Activated T-cell treated with anti-CD3 and anti-CD28 coated beads, Interleukin-2, amount 50 U/mL, for 72 hours (primary cell): ENCODE results near the gene PCDHGA10. TPM values are rescaled to one million over a fixed set of nuclear protein-coding genes. Genes with fewer than 3 reads are reported as not detected.

Source experiments
- ATAC-seq, 2 donors: fragments of 150-1000 bp; cut with Tn5 transposase; replicated peaks in 1 of 2; 2 replicates each; pipeline ENCODE4 v1.10.0; 2021; ENCODE audit warnings: moderate library complexity in 2 of 2, mild to moderate bottlenecking in 1 of 2
- DNase-seq, 2 donors: peaks; one replicate each; pipeline ENCODE4 v3.0.0; 2021 to 2022; ENCODE audit warnings: mixed read lengths in 1 of 2
- H3K27ac Mint-ChIP-seq: one replicate; pipeline ENCODE4 v1.8.0; 2022; ENCODE audit warnings: mild to moderate bottlenecking, moderate library complexity, mixed read lengths
- H3K27me3 Mint-ChIP-seq: one replicate; pipeline ENCODE4 v1.8.0; 2022; ENCODE audit warnings: low read depth, mixed read lengths
- H3K36me3 Mint-ChIP-seq, 2 donors: one replicate each; pipeline ENCODE4 v1.8.0; 2022; ENCODE audit warnings: mixed read lengths in 2 of 2, mild to moderate bottlenecking in 1 of 2; ENCODE audit not compliant: insufficient read depth in 2 of 2
- H3K4me1 Mint-ChIP-seq: one replicate; pipeline ENCODE4 v1.8.0; 2022; ENCODE audit warnings: low read depth, mixed read lengths
- H3K4me3 Mint-ChIP-seq, 2 donors: one replicate each; pipeline ENCODE4 v1.8.0; 2022; ENCODE audit warnings: mild to moderate bottlenecking in 2 of 2, mixed read lengths in 2 of 2, moderate library complexity in 2 of 2
- H3K9me3 Mint-ChIP-seq, 2 donors: one replicate each; pipeline ENCODE4 v1.8.0; 2022; ENCODE audit warnings: mixed read lengths in 2 of 2
- total RNA-seq, 2 donors: library from RNA; stranded (reverse); gene quantifications; one replicate each; pipeline ENCODE4 v1.2.3, GENCODE V29; 2022

Gene PCDHGA10
- total RNA-seq, 2 donors from 2014 or later, result 0.12 TPM

- Mint-ChIP-seq H3K4me1 (no peaks in the 10 kb centered on the region), H3K9me3 (peaks cover 2 to 4% of the 10 kb centered on the region in 2 donors), H3K36me3 (peaks cover 0 to 3% of the 10 kb centered on the region in 2 donors), H3K27me3 (peaks cover 18% of the 10 kb centered on the region), H3K27ac (no peak overlapping the region), H3K4me3 (no peak overlapping the region)
- DNase-seq (no peak), ATAC-seq (no peak)
Observed at GRCh38 chr5:141439411-141440141, 26.8 kb downstream of the PCDHGA10 start.

- DNase-seq, result no peak
- ATAC-seq, result no peak
- peaks cover 0 to 3% of the 10 kb centered on the region in 2 donors for H3K36me3 Mint-ChIP-seq
- no peak overlapping the region for H3K4me3 Mint-ChIP-seq
- peaks cover 2 to 4% of the 10 kb centered on the region in 2 donors for H3K9me3 Mint-ChIP-seq
- no peaks in the 10 kb centered on the region for H3K4me1 Mint-ChIP-seq
- no peak overlapping the region for H3K27ac Mint-ChIP-seq
- H3K27me3 Mint-ChIP-seq, result peaks cover 24% of the 10 kb centered on the region
Observed at GRCh38 chr5:141440341-141440740, 27.6 kb downstream of the PCDHGA10 start.

- H3K36me3 Mint-ChIP-seq, result peaks cover 0 to 3% of the 10 kb centered on the region in 2 donors
- H3K4me3 Mint-ChIP-seq, result no peak overlapping the region
- peaks cover 2 to 4% of the 10 kb centered on the region in 2 donors for H3K9me3 Mint-ChIP-seq
- H3K4me1 Mint-ChIP-seq, result no peaks in the 10 kb centered on the region
- ATAC-seq (no peak), DNase-seq (no peak)
- no peak overlapping the region for H3K27ac Mint-ChIP-seq
- H3K27me3 Mint-ChIP-seq, result peaks cover 22% of the 10 kb centered on the region
Observed at GRCh38 chr5:141441571-141442170, 28.9 kb downstream of the PCDHGA10 start.

- Mint-ChIP-seq H3K4me1 (no peaks in the 10 kb centered on the region), H3K4me3 (no peak overlapping the region), H3K27me3 (peaks cover 6% of the 10 kb centered on the region), H3K36me3 (no peaks in the 10 kb centered on the region), H3K9me3 (no peaks in the 10 kb centered on the region), H3K27ac (no peak overlapping the region)
- no peak for ATAC-seq
- DNase-seq, result no peak
Observed at GRCh38 chr5:141465351-141465750, 52.6 kb downstream of the PCDHGA10 start.

Other genes starting within 250 kb of the PCDHGA10 start
- not detected for gene PCDHB7, start 240.3 kb upstream of the PCDHGA10 start, total RNA-seq
- gene PCDHB8, start 235.2 kb upstream of the PCDHGA10 start, total RNA-seq, result not detected
- gene PCDHB16, start 230.6 kb upstream of the PCDHGA10 start, total RNA-seq, result not detected
- under 1 TPM in 1 of 2 donors, not detected in 1; 0.05 TPM for gene PCDHB9, start 225.8 kb upstream of the PCDHGA10 start, total RNA-seq
- gene PCDHB10, start 220.6 kb upstream of the PCDHGA10 start, total RNA-seq, result not detected
- gene PCDHB11, start 213.4 kb upstream of the PCDHGA10 start, total RNA-seq, result not detected
- not detected for gene PCDHB12, start 204.3 kb upstream of the PCDHGA10 start, total RNA-seq
- not detected for gene PCDHB13, start 199.1 kb upstream of the PCDHGA10 start, total RNA-seq
- not detected for gene PCDHB14, start 189.6 kb upstream of the PCDHGA10 start, total RNA-seq
- gene PCDHB15, start 167.6 kb upstream of the PCDHGA10 start, total RNA-seq, result not detected
- under 1 TPM; 0.46 to 0.63 TPM for gene SLC25A2, start 108.9 kb upstream of the PCDHGA10 start, total RNA-seq
- gene TAF7, start 92.2 kb upstream of the PCDHGA10 start, total RNA-seq, result 10 to 100 TPM; 56.7 to 62.5 TPM
- gene PCDHGA1, start 82.5 kb upstream of the PCDHGA10 start, total RNA-seq, result under 1 TPM; 0.05 TPM
- gene PCDHGA2, start 74.2 kb upstream of the PCDHGA10 start, total RNA-seq, result under 1 TPM in 1 of 2 donors, not detected in 1; 0.07 TPM
- under 1 TPM in 1 of 2 donors, not detected in 1; 0.12 TPM for gene PCDHGA3, start 69.2 kb upstream of the PCDHGA10 start, total RNA-seq
- gene PCDHGB1, start 62.9 kb upstream of the PCDHGA10 start, total RNA-seq, result under 1 TPM in 1 of 2 donors, not detected in 1; 0.19 TPM
- under 1 TPM; 0.25 to 0.26 TPM for gene PCDHGA4, start 58.0 kb upstream of the PCDHGA10 start, total RNA-seq
- under 1 TPM; 0.28 to 0.34 TPM for gene PCDHGB2, start 53.0 kb upstream of the PCDHGA10 start, total RNA-seq
- gene PCDHGA5, start 48.8 kb upstream of the PCDHGA10 start, total RNA-seq, result under 1 TPM in 1 of 2 donors, not detected in 1; 0.12 TPM
- under 1 TPM; 0.19 to 0.28 TPM for gene PCDHGB3, start 42.7 kb upstream of the PCDHGA10 start, total RNA-seq
- under 1 TPM; 0.16 to 0.29 TPM for gene PCDHGA6, start 39.1 kb upstream of the PCDHGA10 start, total RNA-seq
- gene PCDHGA7, start 30.2 kb upstream of the PCDHGA10 start, total RNA-seq, result under 1 TPM in 1 of 2 donors, not detected in 1; 0.12 TPM
- gene PCDHGB4, start 25.3 kb upstream of the PCDHGA10 start, total RNA-seq, result not detected
- not detected for gene PCDHGA8, start 20.4 kb upstream of the PCDHGA10 start, total RNA-seq
- gene PCDHGB5, start 15.0 kb upstream of the PCDHGA10 start, total RNA-seq, result under 1 TPM; 0.17 to 0.21 TPM
- under 1 TPM; 0.09 to 0.10 TPM for gene PCDHGA9, start 10.2 kb upstream of the PCDHGA10 start, total RNA-seq
- under 1 TPM in 1 of 2 donors, not detected in 1; 0.09 TPM for gene PCDHGB6, start 5.0 kb upstream of the PCDHGA10 start, total RNA-seq
- gene PCDHGB7, start 4.7 kb downstream of the PCDHGA10 start, total RNA-seq, result under 1 TPM in 1 of 2 donors, not detected in 1; 0.17 TPM
- under 1 TPM in 1 of 2 donors, not detected in 1; 0.22 TPM for gene PCDHGA11, start 8.1 kb downstream of the PCDHGA10 start, total RNA-seq
- gene PCDHGA12, start 17.5 kb downstream of the PCDHGA10 start, total RNA-seq, result under 1 TPM; 0.12 to 0.17 TPM
- gene PCDHGC3, start 63.0 kb downstream of the PCDHGA10 start, total RNA-seq, result not detected
- gene PCDHGC4, start 72.0 kb downstream of the PCDHGA10 start, total RNA-seq, result not detected
- gene PCDHGC5, start 76.1 kb downstream of the PCDHGA10 start, total RNA-seq, result not detected
- gene DIAPH1, start 206.0 kb downstream of the PCDHGA10 start, total RNA-seq, result 100 to 1,000 TPM; 162 to 165 TPM
- gene HDAC3, start 223.9 kb downstream of the PCDHGA10 start, total RNA-seq, result 10 to 100 TPM; 64.1 to 69.2 TPM
- 10 to 100 TPM; 14.6 to 19.5 TPM for gene RELL2, start 224.0 kb downstream of the PCDHGA10 start, total RNA-seq
- 10 to 100 TPM; 54.1 to 61.1 TPM for gene FCHSD1, start 238.4 kb downstream of the PCDHGA10 start, total RNA-seq